ENCODE measurements around the gene GAS2L3. TPM values are rescaled to one million over a fixed set of nuclear protein-coding genes. Genes with fewer than 3 reads are reported as not detected.
"Not testable (repeated sequence)": the region's sequence is repeated elsewhere in the genome, so short reads cannot be mapped to it uniquely, and the experiment has no call there.

Gene GAS2L3
- total and polyA plus RNA-seq, 12 donors, result 0.43 to 5.6 (median 1.7) TPM

DNA sequence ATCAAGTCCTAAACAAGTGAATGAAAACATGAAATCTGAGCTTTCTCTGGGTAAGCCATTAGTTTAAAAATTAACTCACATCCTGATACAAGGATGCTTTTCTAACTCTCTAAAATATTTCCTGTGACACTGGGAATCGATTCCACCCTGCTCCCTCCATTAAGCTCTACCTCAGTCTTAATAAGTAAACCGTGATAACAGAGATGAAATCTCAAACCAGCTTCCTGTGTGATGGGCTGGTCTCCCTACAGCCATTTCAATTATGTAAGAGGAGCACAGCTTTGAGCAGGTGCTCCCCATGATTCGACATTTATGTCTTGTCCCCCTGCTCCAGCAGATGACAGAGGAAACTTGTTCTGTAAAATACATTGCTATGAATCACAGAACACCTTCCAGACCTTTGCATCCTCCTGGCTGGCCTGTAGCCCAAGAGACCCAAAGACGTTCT lies 59.0 kb downstream of the GAS2L3 start:
- WGBS, 2 donors, result 55 to 56% methylated on average over 4 of the region's 4 CpGs

GRCh38 chr12:100633082-100633785 lies 59.8 kb downstream of the GAS2L3 start:
- H3K27me3 ChIP-seq, H3K4me3 ChIP-seq: not testable (repeated sequence)
- 94 to 97% methylated on average over 11 of the region's 11 CpGs for WGBS, 2 donors

More for the DNA sequence above, 59.0 kb downstream of the GAS2L3 start:
- no peak overlapping the region for H3K4me3 ChIP-seq
- TF ChIP-seq, protein P1, sequence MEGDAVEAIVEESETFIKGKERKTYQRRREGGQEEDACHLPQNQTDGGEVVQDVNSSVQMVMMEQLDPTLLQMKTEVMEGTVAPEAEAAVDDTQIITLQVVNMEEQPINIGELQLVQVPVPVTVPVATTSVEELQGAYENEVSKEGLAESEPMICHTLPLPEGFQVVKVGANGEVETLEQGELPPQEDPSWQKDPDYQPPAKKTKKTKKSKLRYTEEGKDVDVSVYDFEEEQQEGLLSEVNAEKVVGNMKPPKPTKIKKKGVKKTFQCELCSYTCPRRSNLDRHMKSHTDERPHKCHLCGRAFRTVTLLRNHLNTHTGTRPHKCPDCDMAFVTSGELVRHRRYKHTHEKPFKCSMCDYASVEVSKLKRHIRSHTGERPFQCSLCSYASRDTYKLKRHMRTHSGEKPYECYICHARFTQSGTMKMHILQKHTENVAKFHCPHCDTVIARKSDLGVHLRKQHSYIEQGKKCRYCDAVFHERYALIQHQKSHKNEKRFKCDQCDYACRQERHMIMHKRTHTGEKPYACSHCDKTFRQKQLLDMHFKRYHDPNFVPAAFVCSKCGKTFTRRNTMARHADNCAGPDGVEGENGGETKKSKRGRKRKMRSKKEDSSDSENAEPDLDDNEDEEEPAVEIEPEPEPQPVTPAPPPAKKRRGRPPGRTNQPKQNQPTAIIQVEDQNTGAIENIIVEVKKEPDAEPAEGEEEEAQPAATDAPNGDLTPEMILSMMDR (IDR thresholded peaks at IDR 0.05), result no peak
- H3K4me1 ChIP-seq, result no peaks in the 10 kb centered on the region
- no peaks in the 10 kb centered on the region for H3K36me3 ChIP-seq
- no peaks in the 10 kb centered on the region for H3K27me3 ChIP-seq
- DNase-seq (no peak), ATAC-seq (no peak)
- no peak overlapping the region for H3K27ac ChIP-seq
- H3K9me3 ChIP-seq, result peaks cover 0 to 7% (median 0%) of the 10 kb centered on the region in 11 donors
- intact Hi-C loops (cut with DNase I), result loop anchor here in 1 of 10 donors (5.0 kb wide), 1 partner anchor 1480 kb away; no protein-coding TSS in a partner anchor

DNA sequence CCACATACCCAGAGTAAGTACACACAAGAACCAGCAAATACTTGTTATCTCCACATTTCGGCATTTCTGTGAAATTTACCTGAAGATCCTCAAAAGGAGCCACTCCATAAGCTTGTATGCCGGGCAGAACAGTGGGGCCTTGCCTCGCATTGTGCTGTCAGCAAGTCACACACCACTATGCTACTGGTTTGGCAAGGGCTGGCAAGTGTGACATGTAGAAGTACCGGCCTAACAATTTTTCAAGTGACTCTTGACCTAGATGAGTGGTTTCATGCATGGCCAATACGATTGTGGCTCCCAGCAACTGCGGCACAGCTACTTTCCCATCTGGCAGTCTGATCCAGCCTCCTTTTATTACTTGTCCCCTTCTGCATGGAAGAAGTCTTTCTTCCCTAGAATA lies 69.8 kb downstream of the GAS2L3 start:
- WGBS, 2 donors, result 84 to 90% methylated on average over 6 of the region's 6 CpGs
- Histone ChIP-seq H3K27me3 (no peaks in the 10 kb centered on the region), H3K4me3 (no peak overlapping the region), H3K36me3 (no peaks in the 10 kb centered on the region), H3K9me3 (peaks cover 0 to 13% (median 0%) of the 10 kb centered on the region in 11 donors), H3K27ac (no peak overlapping the region), H3K4me1 (no peaks in the 10 kb centered on the region)
- intact Hi-C loops (cut with DNase I), result no loop called here
- DNase-seq (no peak), ATAC-seq (no peak)
- TF ChIP-seq, protein P1 (IDR thresholded peaks at IDR 0.05), result no peak

More at GRCh38 chr12:100633082-100633785, 59.8 kb downstream of the GAS2L3 start:
- ATAC-seq, H3K27ac ChIP-seq, DNase-seq, H3K36me3 ChIP-seq, H3K9me3 ChIP-seq, H3K4me1 ChIP-seq: not testable (repeated sequence)
- intact Hi-C loops (cut with DNase I), result loop anchor here in 1 of 10 donors (5.0 kb wide), 1 partner anchor 1481 kb away; no protein-coding TSS in a partner anchor

DNA sequence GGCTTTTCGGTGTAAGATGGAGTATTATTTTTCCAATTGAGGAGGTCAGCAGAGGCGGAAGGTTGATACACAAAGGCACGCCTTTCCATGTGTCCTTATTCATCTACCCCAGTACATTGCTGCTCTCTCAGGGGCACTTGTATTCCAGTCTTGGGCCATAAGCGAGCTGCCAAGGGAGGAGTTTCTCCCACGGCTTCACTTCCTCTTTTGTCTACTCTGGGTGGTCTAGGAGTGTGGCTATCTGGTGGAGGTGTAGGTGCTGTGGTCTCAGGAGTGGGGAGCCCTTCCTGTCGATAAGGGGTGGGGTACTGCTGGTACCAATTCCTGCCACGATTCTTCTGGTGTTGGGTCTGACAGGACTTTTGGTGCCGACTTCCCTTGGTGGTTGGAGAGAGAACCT lies 73.4 kb downstream of the GAS2L3 start:
- intact Hi-C loops (cut with DNase I), result no loop called here

More for the DNA sequence above, 73.4 kb downstream of the GAS2L3 start:
- H3K27me3 ChIP-seq, result no peaks in the 10 kb centered on the region
- no peaks in the 10 kb centered on the region for H3K36me3 ChIP-seq
- ATAC-seq (no peak), DNase-seq (no peak)
- no peaks in the 10 kb centered on the region for H3K4me1 ChIP-seq
- peaks cover 0 to 13% (median 0%) of the 10 kb centered on the region in 11 donors for H3K9me3 ChIP-seq
- 83 to 90% methylated on average over 8 of the region's 8 CpGs for WGBS, 2 donors
- no peak overlapping the region for H3K4me3 ChIP-seq
- TF ChIP-seq, protein P1 (IDR thresholded peaks at IDR 0.05), result no peak
- H3K27ac ChIP-seq, result no peak overlapping the region
